Measurements from ENCODE around the gene RUNX1. TPM values are rescaled to one million over a fixed set of nuclear protein-coding genes. Genes with fewer than 3 reads are reported as not detected.

RUNX1 gene
- total RNA-seq, 1 donor: 40.9 TPM

- H2AFZ ChIP-seq (ENCODE audit: low read length): no peak overlapping the region
- DNase-seq (ENCODE audit: insufficient read length, low spot score, missing footprints): no peak
- no peaks in the 10 kb centered on the region for H3K9me3 ChIP-seq (ENCODE audit: low read depth, low read length)
- peaks cover 11% of the 10 kb centered on the region for H4K20me1 ChIP-seq (ENCODE audit: insufficient read depth, low read length)
- H3K27ac ChIP-seq (ENCODE audit: low read depth, low read length): no peak overlapping the region
- no peaks in the 10 kb centered on the region for H3K27me3 ChIP-seq (ENCODE audit: insufficient read depth, low read length)
- H3K4me1 ChIP-seq (ENCODE audit: insufficient read depth, low read length): peaks cover 21% of the 10 kb centered on the region
- H3K36me3 ChIP-seq (ENCODE audit: insufficient read depth, low read length): peaks cover 74% of the 10 kb centered on the region
- no peak overlapping the region for H3K4me3 ChIP-seq (ENCODE audit: insufficient read depth, low read length)
- peaks cover 17% of the 10 kb centered on the region for H3K79me2 ChIP-seq (ENCODE audit: insufficient read depth, low read length)
- H3K4me2 ChIP-seq (ENCODE audit: insufficient read depth, low read length): no peak overlapping the region
- TF ChIP-seq, protein P1, sequence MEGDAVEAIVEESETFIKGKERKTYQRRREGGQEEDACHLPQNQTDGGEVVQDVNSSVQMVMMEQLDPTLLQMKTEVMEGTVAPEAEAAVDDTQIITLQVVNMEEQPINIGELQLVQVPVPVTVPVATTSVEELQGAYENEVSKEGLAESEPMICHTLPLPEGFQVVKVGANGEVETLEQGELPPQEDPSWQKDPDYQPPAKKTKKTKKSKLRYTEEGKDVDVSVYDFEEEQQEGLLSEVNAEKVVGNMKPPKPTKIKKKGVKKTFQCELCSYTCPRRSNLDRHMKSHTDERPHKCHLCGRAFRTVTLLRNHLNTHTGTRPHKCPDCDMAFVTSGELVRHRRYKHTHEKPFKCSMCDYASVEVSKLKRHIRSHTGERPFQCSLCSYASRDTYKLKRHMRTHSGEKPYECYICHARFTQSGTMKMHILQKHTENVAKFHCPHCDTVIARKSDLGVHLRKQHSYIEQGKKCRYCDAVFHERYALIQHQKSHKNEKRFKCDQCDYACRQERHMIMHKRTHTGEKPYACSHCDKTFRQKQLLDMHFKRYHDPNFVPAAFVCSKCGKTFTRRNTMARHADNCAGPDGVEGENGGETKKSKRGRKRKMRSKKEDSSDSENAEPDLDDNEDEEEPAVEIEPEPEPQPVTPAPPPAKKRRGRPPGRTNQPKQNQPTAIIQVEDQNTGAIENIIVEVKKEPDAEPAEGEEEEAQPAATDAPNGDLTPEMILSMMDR (IDR thresholded peaks at IDR 0.05; ENCODE audit: extremely low read depth, low read depth, low read length): no peak
These were observed 257.2 kb downstream of the RUNX1 start for GRCh38 chr21:34791776-34792503.

GRCh38 chr21:34790834-34791233, 258.3 kb downstream of the RUNX1 start:
- TF ChIP-seq, protein P1 (IDR thresholded peaks at IDR 0.05; ENCODE audit: extremely low read depth, low read depth, low read length): no peak

GRCh38 chr21:34790341-34790740, 258.8 kb downstream of the RUNX1 start:
- Histone ChIP-seq H4K20me1 (ENCODE audit: insufficient read depth, low read length) (peaks cover 7% of the 10 kb centered on the region), H3K4me1 (ENCODE audit: insufficient read depth, low read length) (peaks cover 5% of the 10 kb centered on the region), H3K79me2 (ENCODE audit: insufficient read depth, low read length) (peaks cover 14% of the 10 kb centered on the region), H3K9me3 (ENCODE audit: low read depth, low read length) (no peaks in the 10 kb centered on the region), H3K27me3 (ENCODE audit: insufficient read depth, low read length) (no peaks in the 10 kb centered on the region), H3K36me3 (ENCODE audit: insufficient read depth, low read length) (peaks cover 58% of the 10 kb centered on the region), H3K4me3 (ENCODE audit: insufficient read depth, low read length) (no peak overlapping the region), H2AFZ (ENCODE audit: low read length) (no peak overlapping the region), H3K4me2 (ENCODE audit: insufficient read depth, low read length) (no peak overlapping the region), H3K27ac (ENCODE audit: low read depth, low read length) (no peak overlapping the region)
- no peak for DNase-seq (ENCODE audit: insufficient read length, low spot score, missing footprints)
- TF ChIP-seq, protein P1 (IDR thresholded peaks at IDR 0.05; ENCODE audit: extremely low read depth, low read depth, low read length): no peak

More at GRCh38 chr21:34790834-34791233, 258.3 kb downstream of the RUNX1 start:
- no peak overlapping the region for H3K4me2 ChIP-seq (ENCODE audit: insufficient read depth, low read length)
- H3K36me3 ChIP-seq (ENCODE audit: insufficient read depth, low read length): peaks cover 63% of the 10 kb centered on the region
- no peaks in the 10 kb centered on the region for H3K27me3 ChIP-seq (ENCODE audit: insufficient read depth, low read length)
- no peak overlapping the region for H3K27ac ChIP-seq (ENCODE audit: low read depth, low read length)
- peaks cover 17% of the 10 kb centered on the region for H3K79me2 ChIP-seq (ENCODE audit: insufficient read depth, low read length)
- H3K9me3 ChIP-seq (ENCODE audit: low read depth, low read length): no peaks in the 10 kb centered on the region
- peaks cover 10% of the 10 kb centered on the region for H3K4me1 ChIP-seq (ENCODE audit: insufficient read depth, low read length)
- no peak overlapping the region for H2AFZ ChIP-seq (ENCODE audit: low read length)
- no peak overlapping the region for H3K4me3 ChIP-seq (ENCODE audit: insufficient read depth, low read length)
- peaks cover 7% of the 10 kb centered on the region for H4K20me1 ChIP-seq (ENCODE audit: insufficient read depth, low read length)
- DNase-seq (ENCODE audit: insufficient read length, low spot score, missing footprints): no peak

- TF ChIP-seq, protein P1 (IDR thresholded peaks at IDR 0.05; ENCODE audit: extremely low read depth, low read depth, low read length): no peak
- peaks cover 7% of the 10 kb centered on the region for H4K20me1 ChIP-seq (ENCODE audit: insufficient read depth, low read length)
- H3K4me3 ChIP-seq (ENCODE audit: insufficient read depth, low read length): no peak overlapping the region
- H3K27me3 ChIP-seq (ENCODE audit: insufficient read depth, low read length): no peaks in the 10 kb centered on the region
- DNase-seq (ENCODE audit: insufficient read length, low spot score, missing footprints): no peak
- no peaks in the 10 kb centered on the region for H3K9me3 ChIP-seq (ENCODE audit: low read depth, low read length)
- H2AFZ ChIP-seq (ENCODE audit: low read length): no peak overlapping the region
- H3K4me1 ChIP-seq (ENCODE audit: insufficient read depth, low read length): no peaks in the 10 kb centered on the region
- H3K36me3 ChIP-seq (ENCODE audit: insufficient read depth, low read length): peaks cover 43% of the 10 kb centered on the region
- peaks cover 6% of the 10 kb centered on the region for H3K79me2 ChIP-seq (ENCODE audit: insufficient read depth, low read length)
- H3K27ac ChIP-seq (ENCODE audit: low read depth, low read length): no peak overlapping the region
- no peak overlapping the region for H3K4me2 ChIP-seq (ENCODE audit: insufficient read depth, low read length)
These were observed 260.2 kb downstream of the RUNX1 start for GRCh38 chr21:34788879-34789278.

Measured in osteoblast (primary cell).